ENCODE results near the gene LAMB1.

Gene LAMB1

GRCh38 chr7:107999779-108000560, 3.0 kb downstream of the LAMB1 start:
- in situ Hi-C loops (cut with MboI; ENCODE audit: low sequenced_read_pairs): no loop called here

- in situ Hi-C loops (cut with MboI; ENCODE audit: low sequenced_read_pairs): no loop called here
These were observed 4.1 kb downstream of the LAMB1 start for GRCh38 chr7:107998660-107999480.

GRCh38 chr7:107998150-107998549, 4.8 kb downstream of the LAMB1 start:
- in situ Hi-C loops (cut with MboI; ENCODE audit: low sequenced_read_pairs): no loop called here

- in situ Hi-C loops (cut with MboI; ENCODE audit: low sequenced_read_pairs): no loop called here
These were observed 6.7 kb downstream of the LAMB1 start for GRCh38 chr7:107996072-107996882.

GRCh38 chr7:107995184-107996071, 7.5 kb downstream of the LAMB1 start:
- in situ Hi-C loops (cut with MboI; ENCODE audit: low sequenced_read_pairs): no loop called here

- in situ Hi-C loops (cut with MboI; ENCODE audit: low sequenced_read_pairs): no loop called here
These were observed 8.4 kb downstream of the LAMB1 start for GRCh38 chr7:107994421-107995030.

GRCh38 chr7:107993891-107994291, 9.1 kb downstream of the LAMB1 start:
- in situ Hi-C loops (cut with MboI; ENCODE audit: low sequenced_read_pairs): no loop called here

- in situ Hi-C loops (cut with MboI; ENCODE audit: low sequenced_read_pairs): no loop called here
These were observed 13.2 kb downstream of the LAMB1 start for GRCh38 chr7:107989618-107990373.

GRCh38 chr7:107982918-107983389, 20.0 kb downstream of the LAMB1 start:
- in situ Hi-C loops (cut with MboI; ENCODE audit: low sequenced_read_pairs): no loop called here

- in situ Hi-C loops (cut with MboI; ENCODE audit: low sequenced_read_pairs): no loop called here
These were observed 20.7 kb downstream of the LAMB1 start for GRCh38 chr7:107982042-107982840.

GRCh38 chr7:107981466-107981865, 21.5 kb downstream of the LAMB1 start:
- in situ Hi-C loops (cut with MboI; ENCODE audit: low sequenced_read_pairs): no loop called here

GRCh38 chr7:107980671-107981190, 22.2 kb downstream of the LAMB1 start:
- in situ Hi-C loops (cut with MboI; ENCODE audit: low sequenced_read_pairs): no loop called here

- in situ Hi-C loops (cut with MboI; ENCODE audit: low sequenced_read_pairs): no loop called here
These were observed 22.8 kb downstream of the LAMB1 start for GRCh38 chr7:107980171-107980570.

GRCh38 chr7:107978815-107979408, 24.0 kb downstream of the LAMB1 start:
- in situ Hi-C loops (cut with MboI; ENCODE audit: low sequenced_read_pairs): no loop called here

GRCh38 chr7:107977048-107977447, 25.9 kb downstream of the LAMB1 start:
- in situ Hi-C loops (cut with MboI; ENCODE audit: low sequenced_read_pairs): no loop called here

GRCh38 chr7:107976620-107977019, 26.3 kb downstream of the LAMB1 start:
- in situ Hi-C loops (cut with MboI; ENCODE audit: low sequenced_read_pairs): no loop called here

- in situ Hi-C loops (cut with MboI; ENCODE audit: low sequenced_read_pairs): no loop called here
These were observed 27.5 kb downstream of the LAMB1 start for GRCh38 chr7:107975394-107976013.
